OCI-M1 (cell line): Measurements from ENCODE around the gene CACNA1I.
A peak's percentile ranks its signal among the peaks of the same experiment; 100 is the strongest.

Experiments
- DNase-seq: peaks from one replicate; lab custom pipeline; 2025; lab: John Stamatoyannopoulos, UW

Gene CACNA1I

DNA sequence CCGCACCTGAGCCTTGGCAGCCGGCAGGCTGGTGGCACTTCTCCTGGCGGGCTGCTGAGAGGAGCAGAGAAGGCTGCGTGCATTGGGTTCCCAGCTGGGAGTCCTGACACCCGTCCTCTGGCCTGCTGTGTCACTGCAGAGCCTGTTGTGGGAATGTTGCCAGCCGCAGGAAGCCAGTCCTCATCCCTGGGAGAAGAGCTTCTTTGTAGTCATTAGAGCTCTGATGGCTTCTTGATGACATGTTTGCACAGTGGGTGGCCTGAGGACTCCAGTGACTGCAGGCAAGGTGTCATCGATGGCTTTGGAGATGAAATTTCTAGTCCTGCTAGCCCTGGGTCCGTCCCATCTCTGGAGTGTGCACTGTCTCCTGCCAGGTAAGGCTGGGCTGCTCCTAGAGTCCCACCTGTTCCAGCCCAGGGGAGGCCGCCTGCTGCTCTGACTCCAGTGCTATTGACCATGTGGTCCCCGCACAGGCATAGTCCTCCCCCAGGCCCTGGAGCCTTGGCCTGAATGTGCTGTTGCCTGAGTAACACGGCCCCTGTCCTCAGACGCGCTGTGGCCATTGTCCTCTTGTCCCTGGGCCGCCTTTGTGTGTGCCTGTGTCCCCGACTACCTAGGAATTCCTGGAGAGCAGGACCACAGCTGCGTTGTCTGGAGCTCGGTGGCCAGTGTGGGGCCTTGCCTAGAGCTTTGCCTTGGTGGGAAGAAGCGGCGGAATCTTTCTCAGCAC, 129.2 kb downstream of the CACNA1I start:
- DNase-seq = no peak

DNA sequence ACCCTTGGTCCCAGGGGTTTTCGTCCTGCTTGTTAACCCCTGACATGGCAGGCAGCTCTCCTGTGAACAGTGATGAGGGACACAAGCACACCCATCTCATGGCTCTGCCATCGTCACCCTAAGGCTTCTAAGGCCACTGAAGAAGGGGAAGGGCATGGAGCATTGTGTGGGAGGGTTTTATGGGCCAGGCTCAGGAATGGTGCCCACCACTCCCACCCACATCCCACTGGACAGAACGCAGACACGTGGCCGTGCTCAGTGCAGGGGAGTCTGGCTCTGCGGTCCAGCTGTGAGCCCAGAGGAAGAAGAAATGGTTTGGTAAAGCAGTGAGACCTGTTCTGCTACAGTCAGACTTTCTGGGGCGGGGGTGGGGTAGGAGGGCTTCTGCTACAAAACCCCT, 130.0 kb downstream of the CACNA1I start:
- no peak for DNase-seq

- DNase-seq = no peak
Measured at GRCh38 chr22:39703091-39703490, 132.5 kb downstream of the CACNA1I start.

GRCh38 chr22:39703928-39704639, 133.5 kb downstream of the CACNA1I start:
- DNase-seq = no peak

DNA sequence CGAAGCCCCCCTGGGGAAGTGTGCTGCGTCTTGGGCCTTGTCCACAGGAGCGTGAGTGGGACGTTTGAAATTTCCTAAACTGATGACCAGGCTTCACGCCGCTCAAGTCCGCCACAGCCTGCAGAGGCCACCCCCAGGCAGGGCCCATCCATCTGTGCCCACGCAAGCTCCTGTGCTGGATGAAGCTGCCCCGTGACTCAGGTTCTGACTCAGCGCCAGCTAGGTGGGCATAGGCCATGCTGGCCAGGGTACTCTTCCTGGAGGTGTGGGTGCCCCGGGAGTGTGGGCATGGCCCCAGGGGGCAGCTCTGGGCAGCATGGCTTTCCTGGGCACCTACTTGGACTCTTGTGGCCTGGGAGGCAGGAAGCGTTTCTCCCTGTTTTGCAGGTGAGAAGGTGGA, 134.8 kb downstream of the CACNA1I start:
- no peak for DNase-seq

- DNase-seq = no peak
Measured at GRCh38 chr22:39706376-39707140, 136.0 kb downstream of the CACNA1I start.

DNA sequence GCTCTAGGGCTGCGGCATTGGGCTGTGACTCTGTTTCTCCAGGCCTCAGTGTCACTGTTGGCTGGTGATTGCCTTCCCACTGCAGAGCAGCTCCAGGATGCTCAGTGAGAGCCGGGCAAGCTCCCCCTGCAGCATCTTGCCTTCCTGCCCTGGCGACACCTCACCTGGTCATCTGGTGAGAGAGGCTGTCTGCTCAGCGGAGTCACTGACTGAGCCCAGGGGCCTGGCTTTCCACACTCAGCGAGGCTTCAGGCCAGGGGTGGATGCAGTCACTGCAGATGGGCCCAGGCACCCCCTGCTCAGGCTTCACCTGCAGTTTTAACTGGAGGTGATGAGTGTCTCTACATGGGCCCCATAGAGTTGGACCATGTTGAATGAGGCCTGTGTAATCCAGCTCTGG, 136.8 kb downstream of the CACNA1I start:
- DNase-seq = no peak

DNA sequence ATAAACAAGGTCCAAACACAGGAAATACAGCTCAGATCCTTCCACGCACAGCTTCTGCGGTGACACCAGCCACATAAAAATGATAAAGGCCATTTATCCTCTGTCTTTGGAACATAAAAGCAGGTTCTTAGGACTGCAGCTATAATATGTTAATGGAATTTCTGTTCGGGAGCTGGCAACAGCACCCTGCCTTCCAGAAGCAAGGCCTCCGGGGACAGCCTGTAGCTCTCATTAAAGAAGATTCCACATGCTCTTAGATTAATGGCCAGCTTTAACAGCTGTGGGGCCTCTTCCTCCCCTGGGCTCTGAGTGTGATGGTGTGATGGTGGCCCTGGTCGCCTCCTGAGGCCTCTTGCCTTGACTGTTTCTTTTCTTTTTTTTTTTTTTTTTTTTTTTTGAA, 137.3 kb downstream of the CACNA1I start:
- no peak for DNase-seq

DNA sequence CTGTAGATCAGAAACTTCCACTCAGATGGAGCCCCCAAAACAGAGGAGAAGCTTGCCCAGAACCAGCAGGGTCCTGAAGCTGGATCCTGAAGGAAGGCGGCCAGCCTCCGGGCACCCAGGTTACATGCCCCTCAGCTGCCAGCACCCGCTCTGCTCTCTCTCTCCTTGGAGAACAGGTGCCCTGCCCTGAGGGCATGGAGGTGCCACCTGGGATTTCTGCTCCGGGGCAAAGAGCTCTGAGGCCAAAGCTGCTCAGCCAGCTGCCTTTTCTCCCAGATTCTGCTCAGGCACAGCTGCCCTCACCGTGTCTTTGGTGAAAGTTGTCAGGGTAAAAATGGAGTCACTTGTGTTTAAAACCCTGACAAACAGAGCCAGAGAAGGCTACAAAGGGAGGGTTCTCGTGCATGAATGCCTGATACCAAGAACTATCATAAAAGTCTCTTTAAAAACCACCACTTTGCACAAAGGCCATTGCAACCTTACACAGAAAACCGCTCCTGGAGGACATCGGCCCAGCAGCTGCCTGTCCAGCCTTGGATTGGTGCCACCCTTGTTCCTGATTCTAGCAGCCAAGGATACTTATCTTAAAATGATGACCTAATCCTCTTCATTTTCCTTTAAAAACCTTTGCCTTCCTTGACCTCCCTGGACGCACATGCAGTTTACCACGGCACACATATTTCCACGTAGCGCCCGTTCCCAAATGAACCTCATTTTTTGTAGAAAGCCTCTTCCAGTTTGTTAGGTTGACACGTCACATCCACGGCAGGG, 140.0 kb downstream of the CACNA1I start:
- DNase-seq = no peak

GRCh38 chr22:39712081-39712480, 141.5 kb downstream of the CACNA1I start:
- no peak for DNase-seq

- DNase-seq = no peak
Measured at GRCh38 chr22:39712751-39713525, 142.4 kb downstream of the CACNA1I start.

GRCh38 chr22:39713799-39714290, 143.3 kb downstream of the CACNA1I start:
- DNase-seq = no peak

DNA sequence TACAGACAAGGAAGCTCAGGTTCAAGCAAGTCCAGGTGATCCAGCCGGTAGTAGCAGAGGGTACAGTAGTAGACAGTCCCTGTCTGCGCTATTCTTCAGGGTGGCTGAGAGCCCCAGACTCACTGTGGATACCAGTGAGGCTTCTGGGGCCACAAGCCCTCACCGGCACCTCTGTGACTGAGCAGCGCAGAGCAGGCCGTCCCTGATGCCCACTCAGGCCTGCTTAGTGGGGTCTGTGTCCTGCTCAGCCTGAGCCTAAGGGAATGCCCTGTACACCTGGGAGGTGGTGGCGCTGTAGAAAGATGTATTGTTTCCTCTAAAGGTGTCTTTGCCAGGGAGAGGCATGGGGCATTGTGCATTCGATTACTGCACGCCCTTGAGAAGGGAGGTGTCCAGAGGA, 143.8 kb downstream of the CACNA1I start:
- no peak for DNase-seq

- no peak for DNase-seq
Measured at GRCh38 chr22:39715778-39716495, 145.4 kb downstream of the CACNA1I start.

DNA sequence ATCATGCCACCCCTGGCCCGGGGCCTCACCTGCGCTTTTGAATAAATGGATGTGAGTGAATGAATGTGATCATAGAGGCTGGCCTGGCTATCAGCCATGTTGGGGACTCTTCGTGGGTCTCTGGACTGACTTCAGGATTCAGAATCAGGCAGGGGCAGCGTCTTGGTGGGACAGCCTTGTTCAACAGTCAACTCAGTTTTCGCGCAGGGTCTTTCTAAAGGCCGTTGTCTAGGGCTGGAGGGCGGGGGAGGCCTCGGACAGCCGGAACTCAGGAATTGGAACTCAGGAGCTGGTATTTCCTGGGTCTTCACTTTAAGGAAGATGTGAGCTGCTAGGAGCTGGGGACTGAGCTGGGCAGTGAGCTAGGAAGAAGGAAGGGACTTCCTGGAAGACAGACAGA, 146.0 kb downstream of the CACNA1I start:
- DNase-seq = no peak

DNA sequence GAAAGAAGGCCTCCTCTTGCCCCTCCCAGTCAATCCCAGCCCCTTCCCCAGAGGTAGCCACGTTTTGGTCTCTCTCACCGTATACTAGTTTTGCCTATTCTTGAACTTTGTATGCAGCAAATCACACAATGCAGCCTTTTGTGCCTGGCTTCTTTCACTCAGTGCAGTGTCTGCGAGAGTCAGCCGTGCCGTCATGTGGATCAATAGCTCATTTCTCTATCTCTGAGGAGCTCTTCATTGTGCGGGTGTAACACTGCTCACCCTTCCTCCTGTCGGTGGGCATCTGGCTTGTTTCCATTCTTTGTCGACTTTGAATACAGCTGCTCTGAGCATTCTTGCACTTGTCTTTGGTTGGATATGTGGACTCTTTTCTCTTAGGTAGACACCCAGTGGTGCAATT, 146.5 kb downstream of the CACNA1I start:
- DNase-seq = no peak

GRCh38 chr22:39718206-39718605, 147.7 kb downstream of the CACNA1I start:
- DNase-seq = peak; percentile 27

DNA sequence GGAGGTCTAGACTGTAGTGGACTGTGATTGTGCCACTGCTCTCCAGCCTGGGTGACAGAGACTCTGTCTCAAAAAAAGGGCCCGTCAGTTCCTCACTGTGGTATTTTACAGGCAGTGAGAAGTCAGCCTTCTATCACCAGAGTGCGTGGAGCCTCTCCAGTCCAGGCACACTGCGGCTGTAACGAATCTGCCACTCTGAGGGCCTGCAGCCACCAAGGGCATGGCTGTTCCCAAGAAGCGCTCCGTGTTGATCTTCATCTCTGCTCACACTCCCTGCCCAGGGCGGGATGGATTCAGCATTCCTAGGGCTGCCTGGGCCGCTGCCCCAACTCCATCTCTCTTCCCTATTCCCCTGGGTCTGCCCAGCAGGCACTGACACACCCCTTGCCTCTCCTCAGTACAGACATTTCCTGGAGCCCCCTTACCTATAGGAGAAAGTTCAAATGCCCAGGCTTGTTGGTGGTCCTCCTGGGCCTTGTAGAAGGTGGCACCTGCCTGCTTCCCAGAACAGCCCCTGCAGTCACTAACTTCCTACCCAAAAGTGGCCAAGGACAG, 148.4 kb downstream of the CACNA1I start:
- no peak for DNase-seq

DNA sequence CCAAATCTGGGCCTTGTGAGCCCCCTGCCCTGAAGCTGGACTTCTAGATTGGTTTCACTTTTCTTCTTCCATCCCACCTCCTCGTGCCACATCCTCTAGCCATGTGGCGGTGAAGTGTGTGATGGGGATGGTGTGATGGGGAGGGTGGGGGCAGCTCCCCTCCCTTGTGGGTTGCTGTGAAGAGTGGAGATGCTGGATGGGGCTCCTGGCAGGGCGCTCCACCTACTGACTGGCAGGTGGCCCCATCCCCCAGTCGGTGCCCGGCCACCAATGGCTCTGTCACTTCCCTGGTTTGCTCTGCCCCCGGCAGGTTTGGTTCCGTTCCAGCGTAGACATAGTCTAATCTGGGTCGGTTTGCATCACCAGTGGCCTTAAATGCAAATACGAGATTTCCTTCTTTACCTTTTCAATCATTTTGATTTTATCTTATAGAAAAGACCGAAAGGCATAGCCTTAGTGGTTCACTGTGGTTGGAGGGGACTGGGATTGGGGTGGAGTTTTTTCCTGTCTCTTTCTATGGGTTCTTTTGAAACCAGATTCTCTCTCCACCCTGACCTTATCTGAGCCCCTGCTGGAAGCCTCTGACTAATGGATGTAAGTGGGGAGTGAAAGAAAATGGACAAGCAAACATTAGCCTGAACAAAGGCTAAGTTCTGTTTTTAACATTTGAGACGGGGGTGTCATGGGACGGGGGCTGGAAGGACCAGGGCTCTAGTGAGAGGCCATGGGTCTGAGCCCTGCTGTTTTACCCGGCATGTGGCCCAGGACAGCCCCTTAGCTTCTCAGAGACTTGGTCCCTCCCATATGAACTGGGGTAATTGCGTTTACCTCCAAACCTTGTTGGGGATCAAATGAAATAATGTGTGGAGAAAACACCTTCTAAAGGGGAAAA, 149.3 kb downstream of the CACNA1I start:
- no peak for DNase-seq
